GM20000 (cell line): ENCODE results near the gene DNAJA2.

Experiments
- DNase-seq: peaks from one replicate; pipeline ENCODE4 v3.0.0; 2012; ENCODE audit warnings: low spot score
- TF ChIP-seq, protein P1 (sequence below): IDR thresholded peaks from 2 replicates; pipeline ENCODE4 v1.5.1; 2012; ENCODE audit warnings: mild to moderate bottlenecking, control low read depth; ENCODE audit errors: extremely low read depth, missing control alignments

The DNAJA2 gene

DNA sequence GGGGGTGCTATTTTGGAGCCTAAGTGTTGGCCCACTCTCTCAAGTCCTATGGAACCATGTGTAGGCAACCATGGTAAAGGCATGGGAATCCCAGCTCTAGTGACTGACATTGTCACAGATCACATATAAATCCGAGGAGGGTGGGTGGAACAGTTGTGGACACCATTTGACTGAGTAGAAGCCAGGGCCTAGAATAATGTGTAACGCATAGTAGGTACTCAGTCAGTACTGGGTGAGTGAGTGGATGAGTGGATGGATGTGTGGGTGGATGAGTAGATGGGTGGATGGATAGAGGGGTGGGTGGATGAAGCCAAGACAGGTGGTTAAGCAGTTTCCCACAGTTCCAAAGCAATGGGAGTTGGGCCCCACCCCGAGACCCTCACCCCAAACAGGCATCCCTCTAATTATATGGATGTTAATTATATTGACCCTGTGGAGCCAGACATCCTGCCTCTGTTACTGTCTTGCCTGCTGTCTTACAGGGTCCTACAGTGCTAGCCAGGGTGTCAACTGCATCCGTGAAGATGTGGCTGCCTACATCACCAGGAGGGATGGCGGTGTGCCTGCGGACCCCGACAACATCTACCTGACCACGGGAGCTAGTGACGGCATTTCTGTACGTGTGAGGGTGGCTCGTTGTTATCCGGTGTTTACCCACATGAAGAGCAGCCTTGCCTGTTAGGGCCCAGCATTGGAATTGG is 67.0 kb downstream of the DNAJA2 start:
- TF ChIP-seq, protein P1, sequence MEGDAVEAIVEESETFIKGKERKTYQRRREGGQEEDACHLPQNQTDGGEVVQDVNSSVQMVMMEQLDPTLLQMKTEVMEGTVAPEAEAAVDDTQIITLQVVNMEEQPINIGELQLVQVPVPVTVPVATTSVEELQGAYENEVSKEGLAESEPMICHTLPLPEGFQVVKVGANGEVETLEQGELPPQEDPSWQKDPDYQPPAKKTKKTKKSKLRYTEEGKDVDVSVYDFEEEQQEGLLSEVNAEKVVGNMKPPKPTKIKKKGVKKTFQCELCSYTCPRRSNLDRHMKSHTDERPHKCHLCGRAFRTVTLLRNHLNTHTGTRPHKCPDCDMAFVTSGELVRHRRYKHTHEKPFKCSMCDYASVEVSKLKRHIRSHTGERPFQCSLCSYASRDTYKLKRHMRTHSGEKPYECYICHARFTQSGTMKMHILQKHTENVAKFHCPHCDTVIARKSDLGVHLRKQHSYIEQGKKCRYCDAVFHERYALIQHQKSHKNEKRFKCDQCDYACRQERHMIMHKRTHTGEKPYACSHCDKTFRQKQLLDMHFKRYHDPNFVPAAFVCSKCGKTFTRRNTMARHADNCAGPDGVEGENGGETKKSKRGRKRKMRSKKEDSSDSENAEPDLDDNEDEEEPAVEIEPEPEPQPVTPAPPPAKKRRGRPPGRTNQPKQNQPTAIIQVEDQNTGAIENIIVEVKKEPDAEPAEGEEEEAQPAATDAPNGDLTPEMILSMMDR, result no peak
- DNase-seq, result no peak
